Cardiac fibroblast (primary cell): Measurements from ENCODE around the gene BMPR2.
A peak's percentile ranks its signal among the peaks of the same experiment; 100 is the strongest.
"Not testable (repeated sequence)": the region's sequence is repeated elsewhere in the genome, so short reads cannot be mapped to it uniquely, and the experiment has no call there.

Experiments
- DNase-seq, 2 donors: peaks; one replicate each; pipeline versions ENCODE4 v3.0.0 to v3.0.0-alpha.2; 2010; ENCODE audit warnings: low read depth in 2 of 2
- H3K4me3 ChIP-seq, 2 donors: replicated peaks in 1 of 2; 1 replicate in 1 of 2; 2 replicates in 1 of 2; pipeline ENCODE4 v1.5.1; 2011; ENCODE audit warnings: low read depth in 2 of 2, low read length in 2 of 2, mild to moderate bottlenecking in 2 of 2, moderate library complexity in 1 of 2
- TF ChIP-seq, protein P1 (sequence below): IDR thresholded peaks from one replicate; pipeline ENCODE4 v1.5.1; 2011; ENCODE audit warnings: low read depth, mild to moderate bottlenecking, low read length, inconsistent platforms

The BMPR2 gene

DNA sequence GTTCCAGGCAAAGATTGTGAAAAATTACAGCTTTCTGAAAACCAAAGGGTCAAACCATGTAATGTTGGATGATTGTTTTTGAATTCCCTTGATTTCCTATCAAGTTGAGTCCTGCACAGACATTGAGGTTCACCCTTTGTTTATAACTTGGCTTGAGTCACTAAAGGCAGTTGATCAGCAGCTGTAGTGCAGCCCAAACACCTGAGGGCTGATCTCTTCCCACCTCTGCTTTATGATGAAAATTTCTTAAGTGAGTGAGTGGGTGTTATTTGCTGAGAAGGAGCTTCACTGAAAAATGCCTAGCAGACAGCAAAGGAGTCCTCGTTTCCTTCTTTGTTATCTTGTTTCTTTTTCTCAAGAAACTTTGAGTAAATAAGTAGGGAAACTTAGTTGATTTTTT, 31.9 kb upstream of the BMPR2 start:
- no peak overlapping the region for H3K4me3 ChIP-seq
- DNase-seq, result no peak
- TF ChIP-seq, protein P1, sequence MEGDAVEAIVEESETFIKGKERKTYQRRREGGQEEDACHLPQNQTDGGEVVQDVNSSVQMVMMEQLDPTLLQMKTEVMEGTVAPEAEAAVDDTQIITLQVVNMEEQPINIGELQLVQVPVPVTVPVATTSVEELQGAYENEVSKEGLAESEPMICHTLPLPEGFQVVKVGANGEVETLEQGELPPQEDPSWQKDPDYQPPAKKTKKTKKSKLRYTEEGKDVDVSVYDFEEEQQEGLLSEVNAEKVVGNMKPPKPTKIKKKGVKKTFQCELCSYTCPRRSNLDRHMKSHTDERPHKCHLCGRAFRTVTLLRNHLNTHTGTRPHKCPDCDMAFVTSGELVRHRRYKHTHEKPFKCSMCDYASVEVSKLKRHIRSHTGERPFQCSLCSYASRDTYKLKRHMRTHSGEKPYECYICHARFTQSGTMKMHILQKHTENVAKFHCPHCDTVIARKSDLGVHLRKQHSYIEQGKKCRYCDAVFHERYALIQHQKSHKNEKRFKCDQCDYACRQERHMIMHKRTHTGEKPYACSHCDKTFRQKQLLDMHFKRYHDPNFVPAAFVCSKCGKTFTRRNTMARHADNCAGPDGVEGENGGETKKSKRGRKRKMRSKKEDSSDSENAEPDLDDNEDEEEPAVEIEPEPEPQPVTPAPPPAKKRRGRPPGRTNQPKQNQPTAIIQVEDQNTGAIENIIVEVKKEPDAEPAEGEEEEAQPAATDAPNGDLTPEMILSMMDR, result no peak

DNA sequence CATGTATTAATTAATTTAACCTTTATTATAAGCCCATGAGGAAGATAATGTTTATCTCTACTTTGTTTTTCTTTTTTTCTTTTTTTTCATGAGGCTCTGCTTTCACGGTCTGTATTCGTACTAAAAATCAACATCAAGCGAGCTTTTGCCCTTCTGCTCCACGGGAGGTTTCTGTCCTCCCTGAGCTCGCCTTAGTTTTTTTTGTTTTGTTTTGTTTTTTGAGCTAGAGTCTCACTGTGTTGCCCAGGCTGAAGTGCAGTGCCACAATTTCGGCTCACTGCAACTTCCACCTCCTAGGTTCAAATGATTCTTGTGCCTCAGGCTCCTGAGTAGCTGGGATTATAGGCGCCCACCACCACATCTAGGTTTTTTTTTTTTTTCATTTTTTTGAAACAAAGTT, 29.9 kb upstream of the BMPR2 start:
- TF ChIP-seq, protein P1, result no peak
- no peak overlapping the region for H3K4me3 ChIP-seq
- DNase-seq, result no peak

GRCh38 chr2:202353430-202353829, 22.7 kb upstream of the BMPR2 start:
- DNase-seq, result no peak
- no peak overlapping the region for H3K4me3 ChIP-seq
- TF ChIP-seq, protein P1, result no peak

DNA sequence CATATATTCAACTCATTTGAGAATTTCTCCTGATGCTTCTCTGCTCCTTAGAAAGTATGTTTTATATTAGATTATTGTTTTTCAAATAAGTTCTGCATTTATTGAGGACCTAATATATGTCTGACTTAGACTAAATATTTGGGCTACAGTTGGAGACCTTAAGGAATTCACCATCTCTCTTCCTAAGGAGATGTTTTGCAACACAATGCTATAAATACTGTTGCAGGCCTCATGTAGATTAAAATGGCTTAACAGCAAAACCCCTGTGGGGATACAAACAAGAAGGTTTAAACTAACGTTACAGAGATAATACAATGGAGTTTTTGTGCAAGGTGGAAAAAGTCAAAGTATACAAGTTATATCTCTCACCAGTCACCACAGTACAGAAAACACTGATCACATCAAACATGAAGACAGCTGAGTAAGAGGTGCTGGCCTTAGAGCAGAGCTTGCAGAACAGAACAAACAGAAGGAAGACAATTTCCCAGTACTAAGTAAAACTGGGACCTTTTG, 20.1 kb upstream of the BMPR2 start:
- TF ChIP-seq, protein P1, result no peak
- no peak overlapping the region for H3K4me3 ChIP-seq
- DNase-seq, result no peak

GRCh38 chr2:202358924-202359323, 17.2 kb upstream of the BMPR2 start:
- DNase-seq, H3K4me3 ChIP-seq: not testable (repeated sequence)

DNA sequence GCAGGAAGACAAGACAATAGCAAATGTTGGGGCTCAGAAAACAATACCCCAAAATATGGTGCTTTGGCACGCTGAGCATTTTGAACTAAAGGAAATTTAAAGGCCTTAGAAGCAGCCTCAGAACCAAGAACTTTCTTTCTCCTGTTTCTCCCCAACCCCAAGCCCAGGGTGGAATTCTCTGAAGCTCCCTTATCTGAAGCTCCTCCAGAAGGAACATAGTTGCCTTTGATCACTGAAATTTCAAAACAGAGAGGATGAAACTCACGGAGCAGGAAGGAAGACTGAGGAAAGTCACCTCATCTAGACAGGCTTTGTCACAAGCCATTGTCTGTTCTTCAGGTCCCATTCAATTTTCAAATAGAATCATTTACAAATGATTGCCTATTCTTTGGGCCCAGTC, 15.5 kb upstream of the BMPR2 start:
- no peak overlapping the region for H3K4me3 ChIP-seq
- TF ChIP-seq, protein P1, result no peak
- no peak for DNase-seq

DNA sequence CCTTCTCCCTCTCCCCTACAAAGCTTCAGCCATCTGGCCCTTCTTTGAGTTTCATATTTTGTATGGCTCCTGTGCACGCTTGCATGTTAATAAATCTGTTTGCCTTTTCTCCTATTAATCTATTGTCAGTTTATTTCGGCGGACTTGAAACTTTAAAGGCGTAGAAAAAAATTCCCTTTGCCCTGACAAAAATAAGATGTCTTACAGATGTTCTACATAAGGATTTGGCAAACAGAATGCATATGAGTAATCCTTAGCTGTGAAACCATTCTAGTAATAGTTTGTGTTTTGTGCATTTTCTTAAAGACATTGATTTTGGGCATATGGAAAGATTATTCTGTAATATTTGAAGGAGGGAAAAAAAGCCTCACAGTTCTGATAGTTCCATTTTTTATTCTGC, 15.0 kb upstream of the BMPR2 start:
- TF ChIP-seq, protein P1, result no peak
- H3K4me3 ChIP-seq, result no peak overlapping the region
- peak; percentile 48 to 79 for DNase-seq
